Uterus (tissue), 4 donors: ENCODE results near the gene SAP30BP. TPM values are rescaled to one million over a fixed set of nuclear protein-coding genes. Genes with fewer than 3 reads are reported as not detected.
A peak's percentile ranks its signal among the peaks of the same experiment; 100 is the strongest.

Experiments used
- DNase-seq, 2 donors: peaks; one replicate each; pipeline ENCODE4 v3.0.0-alpha.2; 2019 to 2020
- H3K27ac ChIP-seq, 2 donors: fragments of 200-600 bp; sonication (generic); 1 replicate in 1 of 2; 2 replicates in 1 of 2; pipeline ENCODE4 v1.5.1; 2016 to 2018
- H3K27me3 ChIP-seq, 2 donors: fragments of 200-600 bp; sonication (generic); one replicate each; pipeline ENCODE4 v1.5.1; 2018 to 2019; ENCODE audit warnings: control low read depth in 1 of 2
- H3K36me3 ChIP-seq, 2 donors: fragments of 200-600 bp; sonication (generic); one replicate each; pipeline ENCODE4 v1.5.1; 2019; ENCODE audit warnings: control low read depth in 1 of 2
- H3K4me1 ChIP-seq, 2 donors: fragments of 200-600 bp; sonication (generic); one replicate each; pipeline ENCODE4 v1.5.1; 2018 to 2019; ENCODE audit warnings: control low read depth in 1 of 2
- H3K4me3 ChIP-seq, 2 donors: fragments of 200-600 bp; sonication (generic); 1 replicate in 1 of 2; 2 replicates in 1 of 2; pipeline ENCODE4 v1.5.1; 2018 to 2019; ENCODE audit warnings: mild to moderate bottlenecking in 1 of 2
- H3K9me3 ChIP-seq, 2 donors: fragments of 200-600 bp; sonication (generic); one replicate each; pipeline ENCODE4 v1.5.1; 2019; ENCODE audit warnings: control low read depth in 1 of 2
- CTCF ChIP-seq, 4 experiments: fragments of 200-600 bp in 2 of 4; fragments of 450-650 bp in 2 of 4; sonication (generic) in 2 of 4; IDR thresholded peaks; one replicate each; pipeline ENCODE4 v1.5.1; 2016 to 2019; ENCODE audit warnings: antibody characterized with exemption in 4 of 4, mild to moderate bottlenecking in 2 of 4, moderate library complexity in 1 of 4
- POLR2A ChIP-seq, 2 donors: fragments of 450-650 bp; IDR thresholded peaks; one replicate each; pipeline ENCODE4 v1.6.1; 2016; ENCODE audit warnings: antibody characterized with exemption in 2 of 2, mild to moderate bottlenecking in 1 of 2, moderate library complexity in 1 of 2
- intact Hi-C: fragments of 100-400 bp; cut with DNase I; formaldehyde crosslinking; loops from one replicate; pipeline ENCODE4 v1.15.1; 2023; ENCODE audit warnings: low total_unique reads
- total RNA-seq, 4 donors: library from RNA; depleted of rRNA in 3 of 4; stranded (reverse); fragments of >200 nt in 3 of 4; gene quantifications; one replicate each; pipeline versions ENCODE4 v1.1.0 to v1.2.4, GENCODE V29; 2014 to 2023
- donor health status: DM: yes; HTN: yes; CAD: no.

SAP30BP gene
- total RNA-seq, 4 donors from 2014 or later: 14.1 to 87.7 (median 64.7) TPM

GRCh38 chr17:75693500-75694481 lies 26.7 kb downstream of the SAP30BP start:
- Histone ChIP-seq H3K27me3 (no peaks in the 10 kb centered on the region), H3K27ac (peak overlapping the region; percentile 34 to 47), H3K4me3 (no peak overlapping the region), H3K9me3 (no peaks in the 10 kb centered on the region), H3K36me3 (no peaks in the 10 kb centered on the region), H3K4me1 (peaks cover 0 to 7% of the 10 kb centered on the region in 2 donors)
- TF ChIP-seq CTCF (IDR thresholded peaks at IDR 0.05): no peak
- no peak for TF ChIP-seq POLR2A (IDR thresholded peaks at IDR 0.05)
- intact Hi-C loops: no loop called here
- DNase-seq: peak; percentile 41 to 64

- Histone ChIP-seq H3K27me3 (no peaks in the 10 kb centered on the region), H3K9me3 (no peaks in the 10 kb centered on the region), H3K4me3 (no peak overlapping the region), H3K36me3 (no peaks in the 10 kb centered on the region), H3K27ac (peak overlapping the region in 1 of 2 donors; percentile 47), H3K4me1 (peaks cover 0 to 7% of the 10 kb centered on the region in 2 donors)
- no peak for DNase-seq
- TF ChIP-seq CTCF (IDR thresholded peaks at IDR 0.05) (no peak), POLR2A (IDR thresholded peaks at IDR 0.05) (no peak)
- intact Hi-C loops: no loop called here
Measured at GRCh38 chr17:75694536-75694935, 27.4 kb downstream of the SAP30BP start.

GRCh38 chr17:75695141-75695829 lies 28.1 kb downstream of the SAP30BP start:
- H3K9me3 ChIP-seq: no peaks in the 10 kb centered on the region
- H3K4me1 ChIP-seq: peaks cover 0 to 7% of the 10 kb centered on the region in 2 donors
- H3K36me3 ChIP-seq: no peaks in the 10 kb centered on the region
- intact Hi-C loops: no loop called here
- TF ChIP-seq CTCF (IDR thresholded peaks at IDR 0.05) (no peak), POLR2A (IDR thresholded peaks at IDR 0.05) (no peak)
- no peak for DNase-seq
- H3K4me3 ChIP-seq: no peak overlapping the region
- H3K27me3 ChIP-seq: no peaks in the 10 kb centered on the region
- no peak overlapping the region for H3K27ac ChIP-seq

- intact Hi-C loops: no loop called here
- no peak overlapping the region for H3K4me3 ChIP-seq
- no peak for TF ChIP-seq CTCF (IDR thresholded peaks at IDR 0.05)
- no peak for TF ChIP-seq POLR2A (IDR thresholded peaks at IDR 0.05)
- H3K9me3 ChIP-seq: no peaks in the 10 kb centered on the region
- no peaks in the 10 kb centered on the region for H3K27me3 ChIP-seq
- no peaks in the 10 kb centered on the region for H3K36me3 ChIP-seq
- H3K4me1 ChIP-seq: peaks cover 0 to 7% of the 10 kb centered on the region in 2 donors
- no peak for DNase-seq
- no peak overlapping the region for H3K27ac ChIP-seq
Measured at GRCh38 chr17:75695830-75696271, 28.7 kb downstream of the SAP30BP start.
